ENCODE data around the gene EPS8L3.

DNA sequence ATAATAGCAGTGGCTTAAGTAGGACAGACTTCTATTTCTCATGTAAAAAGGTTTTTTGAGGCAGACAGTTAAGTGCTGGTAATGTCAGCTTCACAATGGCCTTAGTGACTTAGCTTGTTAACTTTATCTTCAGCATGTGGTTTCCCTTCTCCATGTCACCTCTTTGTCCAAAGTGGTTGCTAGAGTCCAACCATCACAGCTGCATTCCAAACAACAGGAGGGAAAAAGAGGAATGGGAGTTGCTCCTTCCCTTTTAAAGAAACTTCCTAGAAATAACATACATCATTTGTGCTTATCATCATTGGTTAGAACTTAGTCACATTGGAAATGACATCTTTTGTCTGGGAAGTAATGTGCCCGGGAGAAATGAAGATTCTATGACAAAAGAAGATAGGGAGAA, 41.8 kb downstream of the EPS8L3 start:
- TF ChIP-seq, protein P1, sequence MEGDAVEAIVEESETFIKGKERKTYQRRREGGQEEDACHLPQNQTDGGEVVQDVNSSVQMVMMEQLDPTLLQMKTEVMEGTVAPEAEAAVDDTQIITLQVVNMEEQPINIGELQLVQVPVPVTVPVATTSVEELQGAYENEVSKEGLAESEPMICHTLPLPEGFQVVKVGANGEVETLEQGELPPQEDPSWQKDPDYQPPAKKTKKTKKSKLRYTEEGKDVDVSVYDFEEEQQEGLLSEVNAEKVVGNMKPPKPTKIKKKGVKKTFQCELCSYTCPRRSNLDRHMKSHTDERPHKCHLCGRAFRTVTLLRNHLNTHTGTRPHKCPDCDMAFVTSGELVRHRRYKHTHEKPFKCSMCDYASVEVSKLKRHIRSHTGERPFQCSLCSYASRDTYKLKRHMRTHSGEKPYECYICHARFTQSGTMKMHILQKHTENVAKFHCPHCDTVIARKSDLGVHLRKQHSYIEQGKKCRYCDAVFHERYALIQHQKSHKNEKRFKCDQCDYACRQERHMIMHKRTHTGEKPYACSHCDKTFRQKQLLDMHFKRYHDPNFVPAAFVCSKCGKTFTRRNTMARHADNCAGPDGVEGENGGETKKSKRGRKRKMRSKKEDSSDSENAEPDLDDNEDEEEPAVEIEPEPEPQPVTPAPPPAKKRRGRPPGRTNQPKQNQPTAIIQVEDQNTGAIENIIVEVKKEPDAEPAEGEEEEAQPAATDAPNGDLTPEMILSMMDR (IDR thresholded peaks at IDR 0.05) = no peak
- TF ChIP-seq POLR2A (IDR thresholded peaks at IDR 0.05) = no peak
